IMR-90 (cell line): ENCODE data around the gene CDYL2.

Source experiments
- NFE2L2 ChIP-seq: fragments of 150-350 bp; IDR thresholded peaks from 2 replicates; pipeline ENCODE4 v1.6.1; 2016; ENCODE audit warnings: low read depth, mild to moderate bottlenecking, low read length
- SMC3 ChIP-seq: fragments of 150-350 bp; IDR thresholded peaks from 2 replicates; pipeline ENCODE4 v1.6.1; 2016; ENCODE audit warnings: low read depth, mild to moderate bottlenecking, antibody characterized with exemption, low read length, moderate library complexity
- TF ChIP-seq, protein P1 (sequence below): conservative IDR thresholded peaks from 2 replicates; pipeline ENCODE4 v1.5.1; 2012; ENCODE audit warnings: mild to moderate bottlenecking, low read depth, low read length, improper control_type of control experiment

DNA sequence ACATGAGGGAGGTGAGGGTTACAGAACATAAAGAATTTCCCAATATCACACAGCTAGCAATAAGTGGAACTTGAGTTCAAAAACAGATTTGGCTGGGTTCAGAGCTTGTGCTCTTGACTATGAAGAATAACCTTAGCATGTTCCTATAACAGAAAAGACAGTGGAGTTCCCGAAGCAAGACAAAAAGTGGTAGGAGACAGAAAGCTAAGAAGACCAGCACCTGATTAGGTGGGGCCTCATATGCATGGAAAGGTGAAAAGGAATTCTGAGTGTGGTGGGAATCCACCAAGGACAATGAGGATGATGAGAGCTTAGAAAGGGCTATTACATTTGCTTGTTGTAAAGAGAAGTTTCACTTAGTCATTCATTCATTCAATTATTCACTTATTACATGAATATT is 26.6 kb upstream of the CDYL2 start:
- TF ChIP-seq NFE2L2 (no peak), SMC3 (no peak)
- TF ChIP-seq, protein P1, sequence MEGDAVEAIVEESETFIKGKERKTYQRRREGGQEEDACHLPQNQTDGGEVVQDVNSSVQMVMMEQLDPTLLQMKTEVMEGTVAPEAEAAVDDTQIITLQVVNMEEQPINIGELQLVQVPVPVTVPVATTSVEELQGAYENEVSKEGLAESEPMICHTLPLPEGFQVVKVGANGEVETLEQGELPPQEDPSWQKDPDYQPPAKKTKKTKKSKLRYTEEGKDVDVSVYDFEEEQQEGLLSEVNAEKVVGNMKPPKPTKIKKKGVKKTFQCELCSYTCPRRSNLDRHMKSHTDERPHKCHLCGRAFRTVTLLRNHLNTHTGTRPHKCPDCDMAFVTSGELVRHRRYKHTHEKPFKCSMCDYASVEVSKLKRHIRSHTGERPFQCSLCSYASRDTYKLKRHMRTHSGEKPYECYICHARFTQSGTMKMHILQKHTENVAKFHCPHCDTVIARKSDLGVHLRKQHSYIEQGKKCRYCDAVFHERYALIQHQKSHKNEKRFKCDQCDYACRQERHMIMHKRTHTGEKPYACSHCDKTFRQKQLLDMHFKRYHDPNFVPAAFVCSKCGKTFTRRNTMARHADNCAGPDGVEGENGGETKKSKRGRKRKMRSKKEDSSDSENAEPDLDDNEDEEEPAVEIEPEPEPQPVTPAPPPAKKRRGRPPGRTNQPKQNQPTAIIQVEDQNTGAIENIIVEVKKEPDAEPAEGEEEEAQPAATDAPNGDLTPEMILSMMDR = no peak
